Neural progenitor cell (in vitro differentiated cells): ENCODE data around the gene CDK1.

Source experiments
- CTCF ChIP-seq: fragments of 200-600 bp; sonication (generic); IDR thresholded peaks from 2 replicates; pipeline ENCODE4 v1.5.1; 2017; ENCODE audit warnings: antibody characterized with exemption, mild to moderate bottlenecking
- EZH2 ChIP-seq: fragments of 200-600 bp; sonication (generic); IDR thresholded peaks from 2 replicates; pipeline ENCODE4 v1.6.1; 2017; ENCODE audit warnings: antibody characterized with exemption, mild to moderate bottlenecking, moderate library complexity
- EZH2phosphoT487 ChIP-seq: fragments of 200-600 bp; sonication (generic); IDR thresholded peaks from 2 replicates; pipeline ENCODE4 v1.6.1; 2017; ENCODE audit warnings: antibody characterized with exemption

- no peak for TF ChIP-seq EZH2
- TF ChIP-seq CTCF = no peak
- no peak for TF ChIP-seq EZH2phosphoT487
Observed at GRCh38 chr10:60809157-60809556, 30.9 kb downstream of the CDK1 start.
